ENCODE results near the gene MKLN1. TPM values are rescaled to one million over a fixed set of nuclear protein-coding genes. Genes with fewer than 3 reads are reported as not detected.

The MKLN1 gene
- total RNA-seq, 1 experiment from 2014 or later = 34.3 TPM

DNA sequence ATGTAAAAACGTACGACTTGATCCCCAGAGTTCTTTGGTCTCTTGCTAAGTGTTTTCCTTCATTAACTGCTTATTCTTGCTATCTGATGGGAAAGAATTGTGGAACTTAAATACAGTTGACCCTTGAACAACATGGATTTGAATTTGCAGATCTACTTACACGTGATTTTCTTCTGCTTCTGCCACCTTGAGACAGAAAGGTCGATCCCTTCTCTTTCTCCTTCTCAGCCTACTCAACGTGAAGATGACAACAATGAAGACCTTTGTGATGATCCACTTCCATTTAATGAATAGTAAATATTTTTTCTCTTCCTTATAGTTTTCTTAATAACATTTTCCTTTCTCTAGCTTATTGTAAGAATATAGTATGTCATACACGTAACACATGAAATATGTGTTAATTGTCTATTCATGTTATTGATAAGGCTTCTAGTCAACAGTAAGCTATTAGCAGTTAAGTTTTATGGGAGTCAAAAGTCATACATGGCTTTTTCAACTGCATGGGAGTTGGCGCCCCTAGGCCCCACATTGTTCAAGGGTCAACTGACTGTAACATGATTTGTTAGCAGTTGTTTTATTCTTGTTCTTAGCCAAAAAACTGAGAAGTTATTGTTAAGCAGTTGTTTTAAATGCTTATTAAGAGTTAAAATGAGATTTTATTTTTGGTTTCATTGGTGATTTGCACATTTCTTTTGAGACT is 11.2 kb downstream of the MKLN1 start:
- peaks cover 27% of the 10 kb centered on the region; the same call in 1 of the 2 replicates for H3K79me2 ChIP-seq (ENCODE audit: insufficient read depth, low read length)
- no peak for DNase-seq
- no peak overlapping the region for H3K56ac ChIP-seq (ENCODE audit: insufficient read length, low read depth, low read length)
- peaks cover 3% of the 10 kb centered on the region for H3K79me1 ChIP-seq (ENCODE audit: insufficient read depth, low read depth, low read length, poor library complexity, severe bottlenecking)
- H2BK12ac ChIP-seq (ENCODE audit: insufficient read length, low read depth, low read length) = no peak overlapping the region
- H2BK5ac ChIP-seq (ENCODE audit: insufficient read length, low read length) = no peak overlapping the region
- 0 out of 2 replicates have a peak, but pooled peaks cover 3% of the 10 kb centered on the region for H3K4me1 ChIP-seq (ENCODE audit: insufficient read depth, low read length)
- no peak overlapping the region for H2AK5ac ChIP-seq (ENCODE audit: insufficient read length, low read length)
- H3K27ac ChIP-seq (ENCODE audit: insufficient read length, low read depth, low read length) = no peak overlapping the region
- H2AFZ ChIP-seq (ENCODE audit: low read length) = no peak overlapping the region
- H2BK120ac ChIP-seq (ENCODE audit: low read depth, low read length, poor library complexity, severe bottlenecking) = no peak overlapping the region
- H3K18ac ChIP-seq (ENCODE audit: insufficient read length, low read depth, low read length) = no peak overlapping the region
- no peaks in the 10 kb centered on the region for H4K20me1 ChIP-seq (ENCODE audit: control insufficient read depth, insufficient read depth, insufficient read length)
- peaks cover 16 to 48% (median 32%) of the 10 kb centered on the region in 3 experiments for H3K36me3 Mint-ChIP-seq (ENCODE audit: insufficient read depth in 1 of 3, low read depth in 3 of 3)
- no peak overlapping the region for H3K27ac Mint-ChIP-seq
- H3K4me2 ChIP-seq (ENCODE audit: insufficient read depth, insufficient read length, low read length) = no peak overlapping the region
- no CpG with 5 or more reads among the region's 7 CpGs for WGBS (ENCODE audit: extremely low coverage, insufficient read length, low lambda C conversion rate)
- H3K9me3 ChIP-seq (ENCODE audit: control insufficient read depth, low read depth, low read length) = peaks cover 5% of the 10 kb centered on the region
- no peak overlapping the region for H3K4ac ChIP-seq (ENCODE audit: low read depth, low read length)
- TF ChIP-seq, protein P1, sequence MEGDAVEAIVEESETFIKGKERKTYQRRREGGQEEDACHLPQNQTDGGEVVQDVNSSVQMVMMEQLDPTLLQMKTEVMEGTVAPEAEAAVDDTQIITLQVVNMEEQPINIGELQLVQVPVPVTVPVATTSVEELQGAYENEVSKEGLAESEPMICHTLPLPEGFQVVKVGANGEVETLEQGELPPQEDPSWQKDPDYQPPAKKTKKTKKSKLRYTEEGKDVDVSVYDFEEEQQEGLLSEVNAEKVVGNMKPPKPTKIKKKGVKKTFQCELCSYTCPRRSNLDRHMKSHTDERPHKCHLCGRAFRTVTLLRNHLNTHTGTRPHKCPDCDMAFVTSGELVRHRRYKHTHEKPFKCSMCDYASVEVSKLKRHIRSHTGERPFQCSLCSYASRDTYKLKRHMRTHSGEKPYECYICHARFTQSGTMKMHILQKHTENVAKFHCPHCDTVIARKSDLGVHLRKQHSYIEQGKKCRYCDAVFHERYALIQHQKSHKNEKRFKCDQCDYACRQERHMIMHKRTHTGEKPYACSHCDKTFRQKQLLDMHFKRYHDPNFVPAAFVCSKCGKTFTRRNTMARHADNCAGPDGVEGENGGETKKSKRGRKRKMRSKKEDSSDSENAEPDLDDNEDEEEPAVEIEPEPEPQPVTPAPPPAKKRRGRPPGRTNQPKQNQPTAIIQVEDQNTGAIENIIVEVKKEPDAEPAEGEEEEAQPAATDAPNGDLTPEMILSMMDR (conservative IDR thresholded peaks at IDR 0.05) = no peak
- H3K23me2 ChIP-seq (ENCODE audit: insufficient read length, low read depth, low read length, poor library complexity, severe bottlenecking) = no peaks in the 10 kb centered on the region
- H3K9ac ChIP-seq (ENCODE audit: extremely low read depth, insufficient read length, low read length) = no peak overlapping the region
- no peak overlapping the region for H4K5ac ChIP-seq (ENCODE audit: insufficient read length, low read depth, low read length)
- H3T11ph ChIP-seq (ENCODE audit: low read length) = no peak overlapping the region
- H3K27me3 ChIP-seq (ENCODE audit: insufficient read depth, low read length) = no peaks in the 10 kb centered on the region
- no peak overlapping the region for H3K4me3 Mint-ChIP-seq
- no peak overlapping the region for H2BK20ac ChIP-seq (ENCODE audit: low read depth, low read length, poor library complexity, severe bottlenecking)
- H3K9me3 Mint-ChIP-seq = peaks cover 14 to 25% of the 10 kb centered on the region in 2 experiments
- no peak overlapping the region for H4K91ac ChIP-seq (ENCODE audit: insufficient read length, low read depth, low read length)
- no peak overlapping the region for H4K8ac ChIP-seq (replicated peaks; ENCODE audit: insufficient read length, low read depth, low read length)
- H3K4me1 Mint-ChIP-seq = peaks cover 8 to 17% of the 10 kb centered on the region in 2 experiments
- H3K23ac ChIP-seq (ENCODE audit: insufficient read length, low read depth, low read length) = no peak overlapping the region
- no peak overlapping the region for H2BK15ac ChIP-seq (ENCODE audit: low read depth, low read length)
- H3K14ac ChIP-seq (ENCODE audit: insufficient read depth, low read length) = no peak overlapping the region
- no peaks in the 10 kb centered on the region for H3K27me3 Mint-ChIP-seq (ENCODE audit: low read depth)
